ENCODE measurements around the gene ERGIC1. TPM values are rescaled to one million over a fixed set of nuclear protein-coding genes. Genes with fewer than 3 reads are reported as not detected.

ERGIC1 gene
- total and polyA plus RNA-seq, 2 of the 8 experiments (the other 6 are each of a cell fraction or from before 2014, with no cell fraction given): 95.3 to 106 TPM

DNA sequence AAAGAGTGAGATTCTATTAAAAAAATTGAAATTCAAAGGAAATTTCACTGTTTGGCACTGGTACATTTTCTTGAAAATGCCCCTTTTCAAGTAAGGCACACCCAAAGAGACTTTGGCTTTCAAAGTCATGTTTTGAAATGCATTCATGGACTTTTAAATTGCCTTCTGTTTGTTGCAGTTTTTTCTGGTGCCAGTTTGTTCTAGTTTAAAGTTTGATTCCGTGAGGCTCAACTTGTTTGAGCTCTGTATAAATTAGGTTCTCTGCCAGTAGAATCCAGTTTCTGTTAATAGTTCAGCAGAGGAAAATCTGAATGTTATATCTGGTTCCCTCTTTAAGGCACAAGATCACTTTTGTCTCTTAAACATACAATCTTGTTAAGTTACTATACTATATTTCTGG, 165.9 kb downstream of the ERGIC1 start:
- TF ChIP-seq TBP (IDR thresholded peaks at IDR 0.05; ENCODE audit: low read depth, low read length) (no peak), MAFK (IDR thresholded peaks at IDR 0.05; ENCODE audit: low read depth, low read length) (no peak), SAP30 (IDR thresholded peaks at IDR 0.05; ENCODE audit: insufficient read depth, insufficient replicate concordance, low read length) (no peak), SUZ12 (IDR thresholded peaks at IDR 0.05; ENCODE audit: low read length) (no peak), BCL11A (IDR thresholded peaks at IDR 0.05; ENCODE audit: low read depth in 2 of 2, low read length in 2 of 2) (no peak), KDM1A (IDR thresholded peaks at IDR 0.05; ENCODE audit: borderline replicate concordance, low read length) (no peak), KDM4A (IDR thresholded peaks at IDR 0.05; ENCODE audit: low read depth, low read length, severe bottlenecking) (no peak), HDAC2 (IDR thresholded peaks at IDR 0.05; ENCODE audit: borderline replicate concordance in 1 of 2, low read depth in 2 of 2, low read length in 2 of 2) (no peak), PHF8 (conservative IDR thresholded peaks at IDR 0.05; ENCODE audit: low read depth, low read length) (no peak)
- TF ChIP-seq, protein P1, sequence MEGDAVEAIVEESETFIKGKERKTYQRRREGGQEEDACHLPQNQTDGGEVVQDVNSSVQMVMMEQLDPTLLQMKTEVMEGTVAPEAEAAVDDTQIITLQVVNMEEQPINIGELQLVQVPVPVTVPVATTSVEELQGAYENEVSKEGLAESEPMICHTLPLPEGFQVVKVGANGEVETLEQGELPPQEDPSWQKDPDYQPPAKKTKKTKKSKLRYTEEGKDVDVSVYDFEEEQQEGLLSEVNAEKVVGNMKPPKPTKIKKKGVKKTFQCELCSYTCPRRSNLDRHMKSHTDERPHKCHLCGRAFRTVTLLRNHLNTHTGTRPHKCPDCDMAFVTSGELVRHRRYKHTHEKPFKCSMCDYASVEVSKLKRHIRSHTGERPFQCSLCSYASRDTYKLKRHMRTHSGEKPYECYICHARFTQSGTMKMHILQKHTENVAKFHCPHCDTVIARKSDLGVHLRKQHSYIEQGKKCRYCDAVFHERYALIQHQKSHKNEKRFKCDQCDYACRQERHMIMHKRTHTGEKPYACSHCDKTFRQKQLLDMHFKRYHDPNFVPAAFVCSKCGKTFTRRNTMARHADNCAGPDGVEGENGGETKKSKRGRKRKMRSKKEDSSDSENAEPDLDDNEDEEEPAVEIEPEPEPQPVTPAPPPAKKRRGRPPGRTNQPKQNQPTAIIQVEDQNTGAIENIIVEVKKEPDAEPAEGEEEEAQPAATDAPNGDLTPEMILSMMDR (IDR thresholded peaks at IDR 0.05; ENCODE audit: control extremely low read depth in 1 of 3, insufficient read depth in 1 of 3, low read depth in 1 of 3, low read length in 3 of 3): no peak
- H3K23ac ChIP-seq (ENCODE audit: insufficient read length): no peak overlapping the region
- WGBS, 2 experiments (ENCODE audit: extremely low coverage in 1 of 2, insufficient coverage in 1 of 2, insufficient read length in 1 of 2, insufficient replicate concordance in 2 of 2, low coverage in 1 of 2, low lambda C conversion rate in 2 of 2, missing lambda C conversion rate in 1 of 2): 93% methylated on average over 1 of the region's 1 CpG; no CpG with 5 or more reads in 1 of the 2 experiments
- H3K36me3 ChIP-seq (ENCODE audit: control insufficient read depth in 2 of 4, insufficient read depth in 4 of 4, low read length in 3 of 4): peaks cover 0 to 17% (median 5%) of the 10 kb centered on the region in 4 experiments; a peak in 3 of 8 replicates
- H3K4me3 ChIP-seq (ENCODE audit: extremely low read depth in 1 of 4, insufficient read depth in 2 of 4, low read depth in 3 of 4, low read length in 4 of 4): no peak overlapping the region
- DNase-seq (ENCODE audit: low read depth in 1 of 2, low spot score in 2 of 2): no peak
- no peak overlapping the region for H3K18ac ChIP-seq (ENCODE audit: extremely low read depth, low read length)
- H3K14ac ChIP-seq (ENCODE audit: insufficient read length): no peak overlapping the region
- H3K4me2 ChIP-seq (ENCODE audit: insufficient read depth in 1 of 2, low read depth in 2 of 2, low read length in 2 of 2): no peak overlapping the region
- no peak overlapping the region for H3K27ac ChIP-seq (ENCODE audit: low read depth, low read length)
- no peak overlapping the region for H3K56ac ChIP-seq (replicated peaks; ENCODE audit: insufficient read length, low read depth, low read length)
- H3K23me2 ChIP-seq (ENCODE audit: low read depth, low read length): no peaks in the 10 kb centered on the region
- H3K4me1 ChIP-seq (replicated peaks in 1 of 4; ENCODE audit: control insufficient read depth in 3 of 4, insufficient read depth in 4 of 4, low read length in 3 of 4): 0 out of 7 replicates have a peak, but pooled peaks cover 0 to 2% (median 0%) of the 10 kb centered on the region in 4 experiments
- peaks cover 9% of the 10 kb centered on the region for H3K79me1 ChIP-seq (ENCODE audit: low read depth, low read length)
- H3K27me3 ChIP-seq (replicated peaks in 1 of 4; ENCODE audit: control insufficient read depth in 3 of 4, extremely low read depth in 1 of 4, insufficient read depth in 3 of 4, low read length in 3 of 4): no peaks in the 10 kb centered on the region
- POLR2A ChIA-PET (ENCODE audit: partially characterized antibody): interaction anchor here (1.2 kb wide), 1 partner anchor 17 kb away, joined by 3 read pairs; the partner anchor contains the start of gene ATP6V0E1
- H3K4ac ChIP-seq (replicated peaks; ENCODE audit: insufficient read length, low read depth, low read length): no peak overlapping the region
- no peak overlapping the region for H2BK5ac ChIP-seq (ENCODE audit: low read depth, low read length)
- no peak for FAIRE-seq
- H4K5ac ChIP-seq (ENCODE audit: insufficient read length, low read depth, low read length): no peak overlapping the region
- H3K9ac ChIP-seq (replicated peaks in 1 of 4; ENCODE audit: extremely low read depth in 1 of 4, low read depth in 3 of 4, low read length in 3 of 4): no peak overlapping the region
- no peak overlapping the region for H4K91ac ChIP-seq (replicated peaks; ENCODE audit: insufficient read length, low read length)
- no peak overlapping the region for H2BK15ac ChIP-seq (ENCODE audit: low read length)
- H2BK20ac ChIP-seq (ENCODE audit: low read length): no peak overlapping the region
- CTCF ChIA-PET (ENCODE audit: partially characterized antibody): interaction anchor here (1.1 to 1.6 kb wide), 2 partner anchors 12 to 16 kb away, joined by 3 to 11 read pairs; no protein-coding TSS in a partner anchor
- H2BK12ac ChIP-seq (ENCODE audit: low read depth, low read length): no peak overlapping the region
- H4K8ac ChIP-seq (ENCODE audit: extremely low read depth, insufficient read depth, low read length): no peak overlapping the region
- peaks cover 6 to 46% of the 10 kb centered on the region in 2 experiments; a peak in 3 of 4 replicates for H3K79me2 ChIP-seq (ENCODE audit: control insufficient read depth in 1 of 2, insufficient read depth in 2 of 2, low read length in 2 of 2)
- H2BK120ac ChIP-seq (replicated peaks; ENCODE audit: low read depth, low read length): no peak overlapping the region
- no peak overlapping the region for H2AFZ ChIP-seq (ENCODE audit: low read length)
- H4K20me1 ChIP-seq (replicated peaks in 1 of 2; ENCODE audit: control insufficient read depth in 1 of 2, insufficient read depth in 2 of 2, low read length in 2 of 2): peaks cover 0 to 4% of the 10 kb centered on the region in 2 experiments
- H2AK5ac ChIP-seq (ENCODE audit: low read depth, low read length): no peak overlapping the region
- H3K9me3 ChIP-seq (ENCODE audit: insufficient read depth in 2 of 2, low read depth in 1 of 2, low read length in 1 of 2): no peaks in the 10 kb centered on the region
